HCT116 (cell line): ENCODE measurements around the gene DCK. TPM values are rescaled to one million over a fixed set of nuclear protein-coding genes. Genes with fewer than 3 reads are reported as not detected.
"Not testable (repeated sequence)": the region's sequence is repeated elsewhere in the genome, so short reads cannot be mapped to it uniquely, and the experiment has no call there.

ENCODE experiments used
- ATAC-seq: fragments of 200-7000 bp; cut with Tn5 transposase; 2 replicates; pipeline ENCODE4 v1.9.1; 2020; ENCODE audit warnings: mild to moderate bottlenecking, moderate library complexity
- BruUV-seq: library from RNA; stranded (reverse); fragments of 400-500 nt; replicated peaks from 2 replicates; lab custom pipeline; 2021; lab: Mats Ljungman, UMichigan
- CTCF ChIA-PET: fragments of 300-600 bp; sonication (Branson Sonifier 250); formaldehyde crosslinking; loops from one replicate; lab custom pipeline; 2021; ENCODE audit warnings: antibody characterized with exemption; lab: Charles Lee
- POLR2A ChIA-PET: fragments of 300-600, 350-600 bp; sonication (Branson Sonifier 250); formaldehyde crosslinking; loops from one replicate; lab custom pipeline; 2021; ENCODE audit warnings: antibody characterized with exemption; lab: Charles Lee
- RAD21 ChIA-PET, 2 experiments: fragments of 300-600 bp; sonication (Branson Sonifier 250); formaldehyde crosslinking; loops; one replicate each; lab custom pipeline; 2023; ENCODE audit warnings: low total read pairs in 2 of 2; ENCODE audit not compliant: uncharacterized antibody in 2 of 2, unreplicated experiment in 2 of 2, low non-redundant PET in 1 of 2; lab: Charles Lee
- DNase-seq: peaks from one replicate; pipeline ENCODE4 v3.0.0-alpha.2; 2010; ENCODE audit warnings: low read depth, low spot score
- H2AFZ ChIP-seq: fragments of 200-600 bp; shearing (Covaris generic), sonication (generic); 2 replicates; pipeline ENCODE4 v1.6.1; 2017; ENCODE audit warnings: low read depth, mixed run types, mixed read lengths, antibody characterized with exemption, low read length; ENCODE audit not compliant: poor library complexity, severe bottlenecking
- H3K27ac ChIP-seq: 2 replicates; pipeline ENCODE4 v1.5.1; 2012; ENCODE audit warnings: low read depth, low read length
- H3K27me3 ChIP-seq: fragments of 200-600 bp; sonication (generic); 2 replicates; pipeline ENCODE4 v1.6.1; 2016; ENCODE audit warnings: mixed run types, low read length, mixed read lengths; ENCODE audit not compliant: insufficient read depth
- H3K36me3 ChIP-seq, 2 experiments: fragments of 200-500 bp in 1 of 2; fragments of 200-600 bp in 1 of 2; sonication (Bioruptor generic) in 1 of 2; sonication (generic) in 1 of 2; 2 replicates each; pipeline versions ENCODE4 v1.5.1 to v1.6.1; 2014 to 2016; ENCODE audit warnings: low read length in 2 of 2, inconsistent platforms in 1 of 2, mixed read lengths in 1 of 2, mixed run types in 1 of 2; ENCODE audit not compliant: insufficient read depth in 2 of 2, control insufficient read depth in 1 of 2
- H3K4me1 ChIP-seq, 2 experiments: fragments of 200-600 bp in 1 of 2; sonication (generic) in 1 of 2; 2 replicates each; pipeline versions ENCODE4 v1.5.1 to v1.6.1; 2012 to 2017; ENCODE audit warnings: low read length in 2 of 2, inconsistent platforms in 1 of 2, mild to moderate bottlenecking in 1 of 2, mixed read lengths in 1 of 2, mixed run types in 1 of 2, moderate library complexity in 1 of 2; ENCODE audit not compliant: insufficient read depth in 2 of 2, control insufficient read depth in 1 of 2
- H3K4me2 ChIP-seq: fragments of 200-600 bp; sonication (generic); 2 replicates; pipeline ENCODE4 v1.6.1; 2017; ENCODE audit warnings: mixed run types, low read length, mixed read lengths
- H3K4me3 ChIP-seq, 2 experiments: fragments of 200-600 bp in 1 of 2; sonication (generic) in 1 of 2; replicated peaks in 1 of 2; 2 replicates each; pipeline ENCODE4 v1.5.1; 2011 to 2016; ENCODE audit warnings: low read length in 2 of 2, control low read depth in 1 of 2, low read depth in 1 of 2, mild to moderate bottlenecking in 1 of 2, mixed read lengths in 1 of 2, mixed run types in 1 of 2
- H3K79me2 ChIP-seq: fragments of 200-600 bp; sonication (generic); 2 replicates; pipeline ENCODE4 v1.6.1; 2017; ENCODE audit warnings: mild to moderate bottlenecking, mixed run types, low read length, moderate library complexity, mixed read lengths; ENCODE audit not compliant: insufficient read depth
- H3K9ac ChIP-seq: fragments of 200-600 bp; sonication (generic); 2 replicates; pipeline ENCODE4 v1.6.1; 2016; ENCODE audit warnings: low read length, mixed read lengths
- H3K9me2 ChIP-seq: fragments of 200-600 bp; sonication (generic), shearing (Covaris generic); 2 replicates; pipeline ENCODE4 v1.6.1; 2017; ENCODE audit warnings: mixed run types, mild to moderate bottlenecking, moderate library complexity; ENCODE audit not compliant: insufficient read depth
- H3K9me3 ChIP-seq, 2 experiments: fragments of 200-500 bp in 1 of 2; fragments of 200-600 bp in 1 of 2; sonication (Bioruptor generic) in 1 of 2; sonication (generic) in 1 of 2; 2 replicates each; pipeline ENCODE4 v1.6.1; 2014 to 2017; ENCODE audit warnings: low read length in 2 of 2, mixed read lengths in 2 of 2, inconsistent platforms in 1 of 2, low read depth in 1 of 2, mild to moderate bottlenecking in 1 of 2, mixed run types in 1 of 2, moderate library complexity in 1 of 2; ENCODE audit not compliant: control insufficient read depth in 1 of 2, insufficient read depth in 1 of 2
- H4K20me1 ChIP-seq: fragments of 200-600 bp; sonication (generic), shearing (Covaris generic); 2 replicates; pipeline ENCODE4 v1.6.1; 2017; ENCODE audit warnings: mixed run types, mild to moderate bottlenecking, moderate library complexity; ENCODE audit not compliant: insufficient read depth
- CBX3 ChIP-seq: IDR thresholded peaks from 2 replicates; pipeline ENCODE4 v1.6.1; 2012; ENCODE audit warnings: low read depth
- EGR1 ChIP-seq: IDR thresholded peaks from 2 replicates; pipeline ENCODE4 v1.6.1; 2012; ENCODE audit warnings: low read depth
- EZH2phosphoT487 ChIP-seq: fragments of 200-600 bp; IDR thresholded peaks from 2 replicates; pipeline ENCODE4 v1.6.1; 2018; ENCODE audit warnings: antibody characterized with exemption, borderline replicate concordance
- SRF ChIP-seq: IDR thresholded peaks from 2 replicates; pipeline ENCODE4 v1.6.1; 2012; ENCODE audit warnings: low read depth
- TCF7L2 ChIP-seq: IDR thresholded peaks from 2 replicates; pipeline ENCODE4 v1.7.0; 2011; ENCODE audit warnings: borderline replicate concordance, inconsistent platforms; ENCODE audit not compliant: insufficient read depth, insufficient read length; ENCODE audit errors: extremely low read depth
- ZFX ChIP-seq: fragments of 450-650 bp; IDR thresholded peaks from 2 replicates; pipeline ENCODE4 v1.6.1; 2017
- intact Hi-C: fragments of 100-400 bp; cut with micrococcal nuclease; formaldehyde crosslinking; loops from 2 replicates; pipeline ENCODE4 v1.10.0; 2022
- total RNA-seq: library from RNA; stranded (reverse); gene quantifications from one replicate; pipeline ENCODE4 v1.2.1, GENCODE V29; 2021; ENCODE audit not compliant: unreplicated experiment
- TF ChIP-seq, protein P1 (sequence below): IDR thresholded peaks from 2 replicates; pipeline ENCODE4 v1.6.1; 2011; ENCODE audit warnings: mild to moderate bottlenecking, low read length, moderate library complexity; ENCODE audit not compliant: insufficient replicate concordance; ENCODE audit errors: extremely low read depth
- TF ChIP-seq, protein P2 (sequence below): IDR thresholded peaks from 2 replicates; pipeline ENCODE4 v1.6.1; 2012; ENCODE audit warnings: low read depth

DCK gene
- total RNA-seq, 1 experiment from 2014 or later, result 23.0 TPM

DNA sequence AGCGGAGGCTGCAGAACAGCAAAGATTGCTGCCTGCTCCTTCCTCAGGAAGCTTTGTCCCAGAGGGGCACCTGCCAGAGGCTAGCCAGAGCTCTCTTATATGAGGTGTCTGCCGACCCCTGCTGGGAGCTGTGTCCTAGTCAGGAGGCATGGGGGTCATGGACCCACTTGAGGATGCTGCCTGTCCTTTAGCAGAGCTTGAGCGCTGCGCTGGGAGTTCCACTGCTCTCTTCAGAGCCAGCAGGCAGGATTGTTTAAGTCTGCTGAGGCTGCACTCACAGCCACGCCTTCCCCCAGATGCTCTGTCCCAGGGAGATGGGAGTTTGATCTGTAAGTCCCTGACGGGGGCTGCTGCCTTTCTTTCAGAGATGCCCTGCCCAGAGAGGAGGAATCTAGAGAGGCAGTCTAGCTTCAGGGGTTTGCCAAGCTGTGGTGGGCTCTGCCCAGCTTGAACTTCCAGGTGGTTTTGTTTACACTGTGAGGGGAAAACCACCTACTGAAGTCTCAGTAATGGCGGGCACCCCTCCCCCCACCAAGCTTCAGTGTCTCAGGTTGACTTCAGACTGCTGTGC, 10.9 kb downstream of the DCK start:
- H3K4me2 ChIP-seq, result no peak overlapping the region
- no TSS peak for BruUV-seq
- H3K9me2 ChIP-seq, result no peaks in the 10 kb centered on the region
- ChIA-PET POLR2A (no interaction called here), RAD21 (no interaction called here), CTCF (no interaction called here)
- H3K4me1 ChIP-seq, result no peaks in the 10 kb centered on the region
- no peaks in the 10 kb centered on the region for H3K27me3 ChIP-seq
- H2AFZ ChIP-seq, result no peak overlapping the region
- no peak for TF ChIP-seq EGR1
- no peak for TF ChIP-seq SRF
- TF ChIP-seq CBX3, result no peak
- TF ChIP-seq, protein P1, sequence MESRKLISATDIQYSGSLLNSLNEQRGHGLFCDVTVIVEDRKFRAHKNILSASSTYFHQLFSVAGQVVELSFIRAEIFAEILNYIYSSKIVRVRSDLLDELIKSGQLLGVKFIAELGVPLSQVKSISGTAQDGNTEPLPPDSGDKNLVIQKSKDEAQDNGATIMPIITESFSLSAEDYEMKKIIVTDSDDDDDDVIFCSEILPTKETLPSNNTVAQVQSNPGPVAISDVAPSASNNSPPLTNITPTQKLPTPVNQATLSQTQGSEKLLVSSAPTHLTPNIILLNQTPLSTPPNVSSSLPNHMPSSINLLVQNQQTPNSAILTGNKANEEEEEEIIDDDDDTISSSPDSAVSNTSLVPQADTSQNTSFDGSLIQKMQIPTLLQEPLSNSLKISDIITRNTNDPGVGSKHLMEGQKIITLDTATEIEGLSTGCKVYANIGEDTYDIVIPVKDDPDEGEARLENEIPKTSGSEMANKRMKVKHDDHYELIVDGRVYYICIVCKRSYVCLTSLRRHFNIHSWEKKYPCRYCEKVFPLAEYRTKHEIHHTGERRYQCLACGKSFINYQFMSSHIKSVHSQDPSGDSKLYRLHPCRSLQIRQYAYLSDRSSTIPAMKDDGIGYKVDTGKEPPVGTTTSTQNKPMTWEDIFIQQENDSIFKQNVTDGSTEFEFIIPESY, result no peak
- TF ChIP-seq, protein P2, sequence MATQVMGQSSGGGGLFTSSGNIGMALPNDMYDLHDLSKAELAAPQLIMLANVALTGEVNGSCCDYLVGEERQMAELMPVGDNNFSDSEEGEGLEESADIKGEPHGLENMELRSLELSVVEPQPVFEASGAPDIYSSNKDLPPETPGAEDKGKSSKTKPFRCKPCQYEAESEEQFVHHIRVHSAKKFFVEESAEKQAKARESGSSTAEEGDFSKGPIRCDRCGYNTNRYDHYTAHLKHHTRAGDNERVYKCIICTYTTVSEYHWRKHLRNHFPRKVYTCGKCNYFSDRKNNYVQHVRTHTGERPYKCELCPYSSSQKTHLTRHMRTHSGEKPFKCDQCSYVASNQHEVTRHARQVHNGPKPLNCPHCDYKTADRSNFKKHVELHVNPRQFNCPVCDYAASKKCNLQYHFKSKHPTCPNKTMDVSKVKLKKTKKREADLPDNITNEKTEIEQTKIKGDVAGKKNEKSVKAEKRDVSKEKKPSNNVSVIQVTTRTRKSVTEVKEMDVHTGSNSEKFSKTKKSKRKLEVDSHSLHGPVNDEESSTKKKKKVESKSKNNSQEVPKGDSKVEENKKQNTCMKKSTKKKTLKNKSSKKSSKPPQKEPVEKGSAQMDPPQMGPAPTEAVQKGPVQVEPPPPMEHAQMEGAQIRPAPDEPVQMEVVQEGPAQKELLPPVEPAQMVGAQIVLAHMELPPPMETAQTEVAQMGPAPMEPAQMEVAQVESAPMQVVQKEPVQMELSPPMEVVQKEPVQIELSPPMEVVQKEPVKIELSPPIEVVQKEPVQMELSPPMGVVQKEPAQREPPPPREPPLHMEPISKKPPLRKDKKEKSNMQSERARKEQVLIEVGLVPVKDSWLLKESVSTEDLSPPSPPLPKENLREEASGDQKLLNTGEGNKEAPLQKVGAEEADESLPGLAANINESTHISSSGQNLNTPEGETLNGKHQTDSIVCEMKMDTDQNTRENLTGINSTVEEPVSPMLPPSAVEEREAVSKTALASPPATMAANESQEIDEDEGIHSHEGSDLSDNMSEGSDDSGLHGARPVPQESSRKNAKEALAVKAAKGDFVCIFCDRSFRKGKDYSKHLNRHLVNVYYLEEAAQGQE, result no peak
- TF ChIP-seq ZFX, result no peak
- no peak for TF ChIP-seq EZH2phosphoT487
- no peak for TF ChIP-seq TCF7L2
- intact Hi-C loops, result no loop called here
- ATAC-seq (no peak), DNase-seq (no peak)
- no peak overlapping the region for H3K9ac ChIP-seq
- no peaks in the 10 kb centered on the region for H3K9me3 ChIP-seq
- H3K4me3 ChIP-seq, result no peak overlapping the region
- H3K27ac ChIP-seq, result no peak overlapping the region
- H3K36me3 ChIP-seq, result no peaks in the 10 kb centered on the region
- 0 out of 2 replicates have a peak, but pooled peaks cover 3% of the 10 kb centered on the region for H4K20me1 ChIP-seq
- peaks cover 56% of the 10 kb centered on the region for H3K79me2 ChIP-seq

DNA sequence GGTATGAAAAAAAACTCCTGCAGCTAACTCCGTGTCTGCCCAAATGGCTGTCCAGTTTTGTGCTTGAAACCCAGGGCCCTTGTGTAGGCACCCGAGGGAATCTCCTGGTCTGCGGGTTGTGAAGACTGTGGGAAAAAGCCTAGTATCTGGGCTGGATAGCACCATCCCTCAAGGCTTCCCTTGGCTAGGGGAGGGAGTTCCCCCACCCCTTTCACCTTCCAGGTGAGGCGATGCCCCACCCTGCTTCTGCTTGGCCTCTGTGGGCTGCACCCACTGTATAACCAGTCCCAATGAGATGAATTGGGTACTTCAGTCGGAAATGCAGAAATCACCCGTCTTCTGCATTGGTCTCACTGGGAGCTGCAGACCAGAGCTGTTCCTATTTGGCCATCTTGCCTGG, 11.6 kb downstream of the DCK start:
- peaks cover 61% of the 10 kb centered on the region for H3K79me2 ChIP-seq
- H3K4me3 ChIP-seq, H3K9me2 ChIP-seq, RAD21 ChIA-PET, H2AFZ ChIP-seq, H3K27ac ChIP-seq, CTCF ChIA-PET, H3K9me3 ChIP-seq, H3K9ac ChIP-seq, POLR2A ChIA-PET, H3K27me3 ChIP-seq, H3K4me1 ChIP-seq, H3K4me2 ChIP-seq, H4K20me1 ChIP-seq, H3K36me3 ChIP-seq, BruUV-seq, intact Hi-C loops, DNase-seq, ATAC-seq: not testable (repeated sequence)
